Endodermal cell (in vitro differentiated cells): ENCODE results near the gene HCRTR1. TPM values are rescaled to one million over a fixed set of nuclear protein-coding genes. Genes with fewer than 3 reads are reported as not detected.

Experiments
- DNase-seq: peaks from one replicate; pipeline ENCODE4 v3.0.0-alpha.2; 2017
- H3K27ac ChIP-seq: 2 replicates; pipeline ENCODE4 v1.5.1; 2013; ENCODE audit warnings: mild to moderate bottlenecking, low read depth, low read length, moderate library complexity
- H3K27me3 ChIP-seq: 2 replicates; pipeline ENCODE4 v1.6.1; 2013; ENCODE audit warnings: mild to moderate bottlenecking, low read length, moderate library complexity; ENCODE audit not compliant: insufficient read depth, control insufficient read depth, poor library complexity, severe bottlenecking
- H3K36me3 ChIP-seq: 2 replicates; pipeline ENCODE4 v1.7.0; 2013; ENCODE audit warnings: mild to moderate bottlenecking, low read length, moderate library complexity; ENCODE audit not compliant: control insufficient read depth, insufficient read depth
- H3K4me1 ChIP-seq: one replicate; pipeline ENCODE4 v1.7.0; 2013; ENCODE audit warnings: low read length; ENCODE audit not compliant: control insufficient read depth, insufficient read depth
- H3K4me3 ChIP-seq: 2 replicates; pipeline ENCODE4 v1.5.1; 2013; ENCODE audit warnings: mild to moderate bottlenecking, low read length, moderate library complexity
- H3K9ac ChIP-seq: 2 replicates; pipeline ENCODE4 v1.6.1; 2013; ENCODE audit warnings: mild to moderate bottlenecking, low read length, moderate library complexity; ENCODE audit not compliant: poor library complexity, severe bottlenecking; ENCODE audit errors: extremely low read depth
- H3K9me3 ChIP-seq: 2 replicates; pipeline ENCODE4 v1.6.1; 2013; ENCODE audit warnings: mild to moderate bottlenecking, low read length, moderate library complexity; ENCODE audit not compliant: control insufficient read depth
- H3K27ac Mint-ChIP-seq: 2 replicates; pipeline ENCODE4 v1.8.0; 2020; ENCODE audit warnings: mixed read lengths
- H3K27me3 Mint-ChIP-seq: 2 replicates; pipeline ENCODE4 v1.8.0; 2021; ENCODE audit warnings: mild to moderate bottlenecking, mixed read lengths; ENCODE audit not compliant: insufficient read depth
- H3K36me3 Mint-ChIP-seq: 2 replicates; pipeline ENCODE4 v1.8.0; 2020; ENCODE audit warnings: low read depth, mixed read lengths
- H3K4me1 Mint-ChIP-seq: 2 replicates; pipeline ENCODE4 v1.8.0; 2020; ENCODE audit warnings: mixed read lengths
- H3K4me3 Mint-ChIP-seq: 2 replicates; pipeline ENCODE4 v1.8.0; 2020; ENCODE audit warnings: mild to moderate bottlenecking, moderate library complexity, mixed read lengths
- H3K9me3 Mint-ChIP-seq: 2 replicates; pipeline ENCODE4 v1.8.0; 2020; ENCODE audit warnings: mild to moderate bottlenecking, mixed read lengths
- CTCF ChIP-seq: fragments of 200-600 bp; sonication (generic); conservative IDR thresholded peaks from 2 replicates; pipeline ENCODE4 v1.5.0; 2021; ENCODE audit warnings: antibody characterized with exemption, mild to moderate bottlenecking
- WGBS, 2 experiments: methylation state at CpG; one replicate each; pipeline versions ENCODE4 v1.1.5 to v1.1.7; 2013; ENCODE audit warnings: missing lambda C conversion rate in 2 of 2, mixed read lengths in 1 of 2; ENCODE audit not compliant: insufficient coverage in 1 of 2, insufficient read length in 1 of 2; 5-methylcytosine and 5-hydroxymethylcytosine counted together
- total RNA-seq, 2 donors: library from RNA; stranded (reverse); fragmentation: NEBNext Ultra II Directional in 1 of 2; extraction: Animal tissue kit (Norgen Biotek cat#: 25700) in 1 of 2; gene quantifications; 2 replicates in 1 of 2; 3 replicates in 1 of 2; pipeline ENCODE4 v1.2.1, GENCODE V29; 2021

Gene HCRTR1
- total RNA-seq, 2 donors from 2014 or later = not detected

- H3K27me3 ChIP-seq = no peaks in the 10 kb centered on the region
- Mint-ChIP-seq H3K9me3 (no peaks in the 10 kb centered on the region), H3K36me3 (no peaks in the 10 kb centered on the region), H3K4me3 (no peak overlapping the region), H3K4me1 (peaks cover 19% of the 10 kb centered on the region), H3K27ac (no peak overlapping the region), H3K27me3 (no peaks in the 10 kb centered on the region)
- no peak for TF ChIP-seq CTCF
- 87 to 90% methylated on average over 7 to 11 of the region's 11 CpGs for WGBS, 2 experiments
- no peak overlapping the region for H3K9ac ChIP-seq
- no peak for DNase-seq
- H3K4me3 ChIP-seq = no peak overlapping the region
- no peaks in the 10 kb centered on the region for H3K36me3 ChIP-seq
- H3K27ac ChIP-seq = no peak overlapping the region
- peaks cover 2% of the 10 kb centered on the region for H3K4me1 ChIP-seq
- no peaks in the 10 kb centered on the region for H3K9me3 ChIP-seq
Observed at GRCh38 chr1:31668303-31668883, 50.9 kb downstream of the HCRTR1 start.

- Histone ChIP-seq H3K27ac (no peak overlapping the region), H3K36me3 (no peaks in the 10 kb centered on the region), H3K27me3 (no peaks in the 10 kb centered on the region), H3K9ac (no peak overlapping the region), H3K9me3 (no peaks in the 10 kb centered on the region), H3K4me1 (peaks cover 2% of the 10 kb centered on the region), H3K4me3 (no peak overlapping the region)
- H3K4me3 Mint-ChIP-seq = no peak overlapping the region
- no peaks in the 10 kb centered on the region for H3K27me3 Mint-ChIP-seq
- WGBS, 2 experiments = 89 to 98% methylated on average over 4 to 7 of the region's 7 CpGs
- H3K36me3 Mint-ChIP-seq = no peaks in the 10 kb centered on the region
- H3K27ac Mint-ChIP-seq = peak overlapping the region; percentile 64
- DNase-seq = no peak
- peaks cover 17% of the 10 kb centered on the region for H3K4me1 Mint-ChIP-seq
- no peaks in the 10 kb centered on the region for H3K9me3 Mint-ChIP-seq
- no peak for TF ChIP-seq CTCF
Observed at GRCh38 chr1:31669433-31669785, 51.9 kb downstream of the HCRTR1 start.

- Mint-ChIP-seq H3K4me1 (peaks cover 17% of the 10 kb centered on the region), H3K27ac (peak overlapping the region; percentile 64), H3K4me3 (peak overlapping the region; percentile 31), H3K36me3 (no peaks in the 10 kb centered on the region), H3K9me3 (no peaks in the 10 kb centered on the region), H3K27me3 (no peaks in the 10 kb centered on the region)
- Histone ChIP-seq H3K9ac (no peak overlapping the region), H3K9me3 (no peaks in the 10 kb centered on the region), H3K4me1 (peaks cover 2% of the 10 kb centered on the region), H3K27ac (peak overlapping the region; percentile 26), H3K4me3 (no peak overlapping the region), H3K27me3 (no peaks in the 10 kb centered on the region), H3K36me3 (no peaks in the 10 kb centered on the region)
- WGBS, 2 experiments = 71 to 77% methylated on average over 27 to 30 of the region's 30 CpGs
- DNase-seq = peak; percentile 78
- peak; percentile 57 for TF ChIP-seq CTCF
Observed at GRCh38 chr1:31669786-31670592, 52.5 kb downstream of the HCRTR1 start.
